ENCODE data around the gene CLINT1.

DNA sequence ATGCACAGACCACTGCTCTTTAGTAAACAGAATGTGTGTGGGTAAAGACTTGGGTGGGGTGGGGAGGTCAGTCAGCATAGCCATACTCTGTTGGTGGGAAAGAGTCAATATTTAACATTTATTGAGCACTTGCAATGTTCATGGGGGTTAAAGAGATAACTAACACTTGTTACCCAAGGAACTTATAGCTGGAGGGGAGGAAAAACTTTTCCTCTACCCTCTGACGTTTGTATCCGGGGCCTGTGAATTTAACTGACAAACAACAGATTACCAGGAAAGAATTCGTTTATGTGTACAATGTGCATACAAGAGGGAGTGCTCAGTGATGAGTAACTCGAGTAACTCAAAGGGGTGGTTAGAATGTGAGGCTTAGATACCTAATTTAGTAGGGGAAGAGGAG lies 6.8 kb upstream of the CLINT1 start:
- TF ChIP-seq, protein P1, sequence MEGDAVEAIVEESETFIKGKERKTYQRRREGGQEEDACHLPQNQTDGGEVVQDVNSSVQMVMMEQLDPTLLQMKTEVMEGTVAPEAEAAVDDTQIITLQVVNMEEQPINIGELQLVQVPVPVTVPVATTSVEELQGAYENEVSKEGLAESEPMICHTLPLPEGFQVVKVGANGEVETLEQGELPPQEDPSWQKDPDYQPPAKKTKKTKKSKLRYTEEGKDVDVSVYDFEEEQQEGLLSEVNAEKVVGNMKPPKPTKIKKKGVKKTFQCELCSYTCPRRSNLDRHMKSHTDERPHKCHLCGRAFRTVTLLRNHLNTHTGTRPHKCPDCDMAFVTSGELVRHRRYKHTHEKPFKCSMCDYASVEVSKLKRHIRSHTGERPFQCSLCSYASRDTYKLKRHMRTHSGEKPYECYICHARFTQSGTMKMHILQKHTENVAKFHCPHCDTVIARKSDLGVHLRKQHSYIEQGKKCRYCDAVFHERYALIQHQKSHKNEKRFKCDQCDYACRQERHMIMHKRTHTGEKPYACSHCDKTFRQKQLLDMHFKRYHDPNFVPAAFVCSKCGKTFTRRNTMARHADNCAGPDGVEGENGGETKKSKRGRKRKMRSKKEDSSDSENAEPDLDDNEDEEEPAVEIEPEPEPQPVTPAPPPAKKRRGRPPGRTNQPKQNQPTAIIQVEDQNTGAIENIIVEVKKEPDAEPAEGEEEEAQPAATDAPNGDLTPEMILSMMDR (IDR thresholded peaks at IDR 0.05 in 4 of 5, conservative IDR thresholded peaks at IDR 0.05 in 1 of 5) = no peak
- no peak for TF ChIP-seq POLR2A (IDR thresholded peaks at IDR 0.05)

All from gastrocnemius medialis (tissue), 4 donors.